ENCODE data around the gene DNM2.
"Not testable (repeated sequence)": the region's sequence is repeated elsewhere in the genome, so short reads cannot be mapped to it uniquely, and the experiment has no call there.

- not testable (repeated sequence) for TF ChIP-seq CTCF, POLR2A (IDR thresholded peaks at IDR 0.05)
Measured at GRCh38 chr19:10671922-10672321, 46.0 kb upstream of the DNM2 start.

Measured in testis (tissue), 2 donors.